ENCODE results near the gene GLYR1.

DNA sequence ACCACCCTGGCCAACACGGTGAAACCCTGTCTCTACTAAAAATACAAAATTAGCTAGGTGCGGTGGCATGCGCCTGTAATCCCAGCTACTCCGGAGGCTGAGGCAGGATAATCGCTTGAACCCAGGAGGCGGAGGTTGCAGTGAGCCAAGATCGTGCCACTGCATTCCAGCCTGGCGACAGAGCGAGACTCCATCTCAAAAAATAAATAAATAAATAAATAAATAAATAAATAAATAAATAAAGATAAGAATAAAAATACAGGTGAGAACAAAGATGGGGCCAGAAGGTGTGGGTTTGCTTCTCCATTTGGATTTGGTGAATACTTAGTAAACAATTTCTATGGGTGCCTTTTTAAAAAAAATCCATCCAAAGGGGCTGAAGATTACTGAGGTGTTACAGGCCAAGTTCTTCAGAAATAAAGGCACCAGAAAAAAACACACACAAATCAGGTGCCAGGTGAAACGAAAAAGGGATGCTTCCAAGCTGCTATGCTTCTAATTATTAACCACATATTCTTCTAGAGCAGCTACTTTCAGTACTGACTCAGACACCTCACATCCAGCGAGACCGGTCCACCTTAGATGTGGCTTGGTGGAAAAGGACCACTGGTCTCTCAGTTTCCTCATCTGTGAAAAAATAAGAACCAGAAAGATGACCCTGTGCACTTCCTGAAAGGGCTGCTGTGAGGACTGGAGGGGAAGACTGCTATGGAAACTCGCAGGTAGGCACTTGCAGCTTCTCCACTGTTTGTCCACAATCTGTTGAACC lies 9.2 kb downstream of the GLYR1 start:
- TF ChIP-seq POLR2A (IDR thresholded peaks at IDR 0.05; ENCODE audit: low read depth, low read length) (no peak), POLR2AphosphoS5 (IDR thresholded peaks at IDR 0.05; ENCODE audit: low read depth, low read length) (no peak)

Data from GM12892 (cell line).